KMS-11 (cell line): ENCODE results near the gene SIGLEC11.

Experiments
- H2AFZ ChIP-seq: fragments of 200-600 bp; sonication (generic); 2 replicates; pipeline ENCODE4 v1.6.1; 2016; ENCODE audit warnings: antibody characterized with exemption, mixed run types, low read depth
- H3K27ac ChIP-seq: fragments of 200-600 bp; sonication (generic); 2 replicates; pipeline ENCODE4 v1.6.1; 2016; ENCODE audit warnings: mild to moderate bottlenecking, mixed run types
- H3K27me3 ChIP-seq: fragments of 200-600 bp; sonication (generic); 2 replicates; pipeline ENCODE4 v1.6.1; 2017; ENCODE audit warnings: mild to moderate bottlenecking, low read depth, mixed run types, moderate library complexity; ENCODE audit not compliant: insufficient read depth
- H3K36me3 ChIP-seq: fragments of 200-600 bp; sonication (generic); 2 replicates; pipeline ENCODE4 v1.6.1; 2017; ENCODE audit warnings: mild to moderate bottlenecking, mixed run types; ENCODE audit not compliant: insufficient read depth
- H3K4me1 ChIP-seq: fragments of 200-600 bp; sonication (generic); 2 replicates; pipeline ENCODE4 v1.6.1; 2016; ENCODE audit warnings: mild to moderate bottlenecking, low read depth, mixed run types; ENCODE audit not compliant: poor library complexity, severe bottlenecking
- H3K4me2 ChIP-seq: fragments of 200-600 bp; sonication (generic); 2 replicates; pipeline ENCODE4 v1.7.0; 2016; ENCODE audit warnings: mild to moderate bottlenecking, mixed run types
- H3K4me3 ChIP-seq: fragments of 200-600 bp; sonication (generic); IDR thresholded peaks from 2 replicates; pipeline ENCODE4 v1.6.1; 2017; ENCODE audit warnings: low read depth, low read length, mixed read lengths; ENCODE audit not compliant: insufficient read depth
- H3K79me2 ChIP-seq: fragments of 200-600 bp; sonication (generic); 2 replicates; pipeline ENCODE4 v1.6.1; 2016; ENCODE audit warnings: low read depth, mixed run types; ENCODE audit not compliant: insufficient read depth
- H3K9ac ChIP-seq: fragments of 200-600 bp; sonication (generic); 2 replicates; pipeline ENCODE4 v1.6.1; 2016; ENCODE audit warnings: mild to moderate bottlenecking, mixed run types
- H4K20me1 ChIP-seq: fragments of 200-600 bp; sonication (generic); 2 replicates; pipeline ENCODE4 v1.6.1; 2016; ENCODE audit warnings: mild to moderate bottlenecking, mixed run types; ENCODE audit not compliant: insufficient read depth
- CTCF ChIP-seq: fragments of 200-600 bp; sonication (generic); conservative IDR thresholded peaks from 2 replicates; pipeline ENCODE4 v1.6.1; 2017; ENCODE audit warnings: low read depth, mild to moderate bottlenecking, antibody characterized with exemption, low read length, moderate library complexity, mixed read lengths

The SIGLEC11 gene

DNA sequence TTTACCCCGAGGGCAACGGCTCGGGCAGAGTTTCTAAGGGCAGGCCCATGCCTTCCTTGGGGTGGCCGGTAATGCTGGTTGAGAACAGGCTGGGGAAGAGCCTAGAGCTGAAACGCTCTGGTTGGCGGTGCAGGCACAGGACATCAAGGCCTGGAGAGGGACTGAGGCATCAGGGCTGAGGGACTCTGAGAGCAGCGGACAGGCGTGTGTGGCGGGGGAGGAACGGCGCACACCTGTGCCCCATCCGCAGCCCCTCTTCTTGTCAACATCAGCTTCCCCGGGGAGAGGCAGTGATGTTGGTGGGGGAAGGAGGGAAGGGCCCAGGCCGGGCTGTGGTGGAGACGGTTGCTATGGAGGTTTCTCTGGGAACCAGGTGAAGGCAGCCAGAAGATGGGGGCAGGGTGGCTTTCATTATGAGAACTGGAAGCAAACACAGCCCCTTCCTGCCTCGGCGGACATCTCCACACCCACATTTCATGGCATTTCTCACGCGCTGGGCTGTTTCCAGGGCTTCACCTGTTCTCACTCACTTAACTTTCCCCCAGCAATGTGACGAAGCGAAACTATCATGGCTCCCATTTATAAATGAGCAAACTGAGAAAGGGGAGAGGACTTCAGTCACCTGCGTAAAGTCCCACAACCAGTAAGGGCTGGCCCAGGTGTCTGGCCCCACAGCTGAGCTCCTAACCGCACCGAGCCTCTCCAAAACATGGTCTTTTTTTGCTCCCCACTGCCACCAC lies 40.2 kb downstream of the SIGLEC11 start:
- no peak for TF ChIP-seq CTCF
- peaks cover 14% of the 10 kb centered on the region; the same call in 1 of the 2 replicates for H4K20me1 ChIP-seq

GRCh38 chr19:49918089-49918488 lies 42.9 kb downstream of the SIGLEC11 start:
- H4K20me1 ChIP-seq: peaks cover 14% of the 10 kb centered on the region; the same call in 1 of the 2 replicates
- peaks cover 49% of the 10 kb centered on the region for H3K4me1 ChIP-seq
- H3K4me3 ChIP-seq: no peak overlapping the region
- TF ChIP-seq CTCF: no peak
- no peak overlapping the region for H2AFZ ChIP-seq
- no peak overlapping the region for H3K27ac ChIP-seq
- peaks cover 81% of the 10 kb centered on the region for H3K79me2 ChIP-seq
- H3K36me3 ChIP-seq: peaks cover 27% of the 10 kb centered on the region; the same call in 1 of the 2 replicates
- H3K9ac ChIP-seq: no peak overlapping the region
- no peak overlapping the region for H3K4me2 ChIP-seq
- no peaks in the 10 kb centered on the region for H3K27me3 ChIP-seq

More for the DNA sequence above, 40.2 kb downstream of the SIGLEC11 start:
- Histone ChIP-seq H3K27me3 (no peaks in the 10 kb centered on the region), H3K9ac (peak overlapping the region; percentile 26; the same call in 1 of the 2 replicates), H3K27ac (peak overlapping the region; percentile 69; the same call in 1 of the 2 replicates), H3K4me1 (peaks cover 69% of the 10 kb centered on the region), H3K4me3 (no peak overlapping the region), H2AFZ (no peak overlapping the region), H3K36me3 (peaks cover 14% of the 10 kb centered on the region; the same call in 1 of the 2 replicates), H3K4me2 (peak overlapping the region; percentile 23; the same call in 1 of the 2 replicates), H3K79me2 (peaks cover 95% of the 10 kb centered on the region)

DNA sequence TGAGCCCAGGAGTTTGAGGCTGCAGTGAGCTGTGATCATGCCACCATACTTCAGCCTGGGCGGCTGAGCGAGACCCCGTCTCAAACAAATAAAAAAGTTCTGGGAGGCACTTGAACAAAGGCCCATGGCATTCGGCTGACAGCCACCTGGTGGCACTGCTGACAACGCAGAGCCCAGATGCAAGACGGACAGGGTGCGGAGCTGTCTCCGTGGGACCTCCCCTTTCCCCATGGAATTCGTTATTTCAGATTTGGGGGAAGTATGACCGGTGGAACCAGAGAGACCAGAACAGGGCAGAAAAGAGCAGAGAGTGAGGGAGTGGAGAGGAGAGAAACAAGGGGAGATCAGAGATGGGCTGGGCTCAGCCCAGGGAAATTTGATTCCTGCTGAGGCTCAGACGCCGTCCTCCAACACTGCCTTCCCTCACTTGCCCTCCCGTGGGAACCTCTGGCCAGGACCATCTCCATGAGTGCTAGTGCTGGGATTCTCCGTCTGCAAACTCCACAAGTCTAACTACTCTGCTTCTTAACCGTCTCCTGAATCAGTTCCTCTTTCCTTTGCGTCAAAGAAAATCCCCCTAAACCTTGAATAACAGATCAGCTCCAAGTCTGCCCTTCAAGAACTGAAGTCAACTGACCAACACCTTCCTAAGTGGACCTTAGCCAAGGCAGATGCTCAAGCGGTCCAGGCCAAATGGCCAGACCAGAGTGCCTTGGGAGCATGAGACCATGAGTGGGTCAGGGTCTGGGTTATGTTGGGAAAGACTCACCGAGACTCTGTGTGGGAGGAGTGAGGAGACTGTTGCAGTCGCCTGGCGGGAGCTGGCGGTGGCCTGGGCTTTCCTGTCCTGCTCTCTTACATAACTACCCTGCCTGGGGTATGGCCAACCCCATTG lies 43.9 kb downstream of the SIGLEC11 start:
- Histone ChIP-seq H3K4me2 (no peak overlapping the region), H3K4me1 (peaks cover 49% of the 10 kb centered on the region), H3K79me2 (peaks cover 71% of the 10 kb centered on the region), H3K9ac (no peak overlapping the region), H4K20me1 (peaks cover 14% of the 10 kb centered on the region; the same call in 1 of the 2 replicates), H3K27ac (no peak overlapping the region), H3K4me3 (no peak overlapping the region), H3K27me3 (no peaks in the 10 kb centered on the region), H3K36me3 (peaks cover 24% of the 10 kb centered on the region; the same call in 1 of the 2 replicates), H2AFZ (no peak overlapping the region)
- no peak for TF ChIP-seq CTCF

DNA sequence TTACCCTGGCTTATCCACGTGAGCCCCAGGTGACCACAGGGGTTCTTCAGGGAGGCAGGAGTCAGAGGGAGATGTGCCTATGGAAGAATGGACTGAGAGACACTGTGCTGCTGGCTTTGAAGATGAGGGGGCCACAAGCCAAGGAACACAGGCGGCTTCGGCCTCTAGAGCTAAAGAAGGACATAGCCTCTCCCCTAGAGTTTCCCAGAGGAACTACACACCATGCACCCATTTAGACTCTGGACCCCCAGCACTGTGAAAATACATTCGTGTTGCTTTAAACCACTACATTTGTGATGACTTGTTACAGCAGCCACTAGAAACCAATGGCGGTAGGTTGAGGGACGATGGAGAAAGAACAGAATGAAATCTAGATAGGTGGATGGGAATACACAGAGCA lies 45.7 kb downstream of the SIGLEC11 start:
- Histone ChIP-seq H3K4me2 (no peak overlapping the region), H3K4me3 (no peak overlapping the region), H3K27me3 (no peaks in the 10 kb centered on the region), H4K20me1 (peaks cover 12% of the 10 kb centered on the region; the same call in 1 of the 2 replicates), H3K4me1 (peaks cover 50% of the 10 kb centered on the region), H3K9ac (no peak overlapping the region), H3K36me3 (peaks cover 24% of the 10 kb centered on the region; the same call in 1 of the 2 replicates), H3K27ac (no peak overlapping the region), H2AFZ (no peak overlapping the region), H3K79me2 (peaks cover 53% of the 10 kb centered on the region)
- peak; percentile 41; the same call in 1 of the 2 replicates for TF ChIP-seq CTCF
